Measurements from ENCODE around the gene CMTM7. TPM values are rescaled to one million over a fixed set of nuclear protein-coding genes. Genes with fewer than 3 reads are reported as not detected.

Gene CMTM7
- total and polyA plus RNA-seq, 10 of the 15 experiments (the other 5 are each of a cell fraction or from before 2014, with no cell fraction given), result 3.7 to 36.4 (median 14.7) TPM

DNA sequence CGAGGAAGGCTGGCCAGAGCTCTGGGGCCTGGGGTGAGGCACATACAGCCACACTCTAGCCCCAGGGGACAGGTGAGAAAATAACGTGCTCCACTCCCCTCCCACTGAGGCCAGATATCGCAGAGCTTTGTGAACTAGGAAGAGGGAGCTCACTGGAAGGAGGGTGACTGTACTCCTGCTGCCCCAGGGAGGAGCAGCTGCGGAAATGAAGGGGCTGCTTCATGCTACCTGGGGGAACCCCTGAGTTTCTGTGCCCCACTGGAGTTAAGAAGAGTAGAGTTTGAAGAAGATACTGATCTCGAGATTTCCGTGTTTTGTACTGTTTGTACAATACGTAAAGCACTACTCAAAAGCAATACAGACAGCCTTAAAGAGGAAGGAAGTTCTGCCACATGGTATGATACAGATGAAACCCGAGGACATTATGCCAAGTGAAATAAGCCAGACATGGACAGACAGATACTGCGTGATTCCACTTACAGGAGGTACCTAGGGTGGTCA is 66.4 kb downstream of the CMTM7 start:
- Histone ChIP-seq H3K36me3 (ENCODE audit: control insufficient read depth in 2 of 2, insufficient read depth in 2 of 2, low read length in 1 of 2) (peaks cover 0 to 4% of the 10 kb centered on the region in 2 experiments; a peak in 1 of 4 replicates), H3K4me2 (ENCODE audit: control insufficient read depth, insufficient read depth) (no peak overlapping the region), H3K79me2 (ENCODE audit: control insufficient read depth, insufficient read depth, low read length) (no peaks in the 10 kb centered on the region), H2AFZ (ENCODE audit: control insufficient read depth, low read depth, low read length) (peak overlapping the region; percentile 4), H3K9ac (ENCODE audit: control insufficient read depth, insufficient read depth, low read length) (no peak overlapping the region), H3K4me3 (no peak overlapping the region), H4K20me1 (ENCODE audit: control insufficient read depth, insufficient read depth) (no peaks in the 10 kb centered on the region), H3K27ac (ENCODE audit: control insufficient read depth, insufficient read depth) (no peak overlapping the region), H3K9me3 (replicated peaks; ENCODE audit: control insufficient read depth, insufficient read depth, low read length) (no peaks in the 10 kb centered on the region), H3K27me3 (replicated peaks in 1 of 2; ENCODE audit: control insufficient read depth in 2 of 2, insufficient read depth in 2 of 2, low read length in 1 of 2) (no peaks in the 10 kb centered on the region), H3K4me1 (ENCODE audit: control insufficient read depth, insufficient read depth, low read length) (peaks cover 37% of the 10 kb centered on the region)
- 10% methylated on average over 9 of the region's 9 CpGs for WGBS (ENCODE audit: insufficient coverage, insufficient replicate concordance, low lambda C conversion rate, missing lambda C conversion rate)
- SMC1A ChIA-PET (ENCODE audit: uncharacterized antibody, unreplicated experiment), result interaction anchor here (0.7 to 9.0 kb wide), 16 partner anchors 10 to 83 kb away, joined by 3 to 119 read pairs (median 6); no protein-coding TSS in a partner anchor
- FAIRE-seq (no peak), ATAC-seq (peak; percentile 80), DNase-seq (ENCODE audit: low read depth, low spot score) (no peak)
- intact Hi-C loops (cut with micrococcal nuclease; ENCODE audit: unreplicated experiment) (no loop called here), in situ Hi-C loops (cut with MboI) (no loop called here)
- POLR2A ChIA-PET, result interaction anchor here (1.0 to 3.8 kb wide), 9 partner anchors 10 to 81 kb away, joined by 3 to 20 read pairs (median 4); no protein-coding TSS in a partner anchor
- BruUV-seq (replicated peaks), result no TSS peak
- RAD21 ChIA-PET (ENCODE audit: unreplicated experiment), result interaction anchor here (0.7 to 6.0 kb wide), 18 partner anchors 11 to 161 kb away, joined by 3 to 66 read pairs (median 4); partner anchors contain the start of gene CMTM7
- CTCF ChIA-PET, result interaction anchor here (0.9 to 7.3 kb wide), 8 partner anchors 10 to 84 kb away, joined by 3 to 41 read pairs (median 4); partner anchors contain the start of gene CMTM7
- no peak for TF ChIP-seq MTA3 (IDR thresholded peaks at IDR 0.05; ENCODE audit: borderline replicate concordance, low read length)
- peak in 1 of 2 experiments; percentile 49; a peak in 2 of 4 replicates for TF ChIP-seq IKZF2 (IDR thresholded peaks at IDR 0.05)
- no peak for TF ChIP-seq CHD4 (IDR thresholded peaks at IDR 0.05)
- TF ChIP-seq NR2F1 (conservative IDR thresholded peaks at IDR 0.05), result no peak
- TF ChIP-seq, protein P1, sequence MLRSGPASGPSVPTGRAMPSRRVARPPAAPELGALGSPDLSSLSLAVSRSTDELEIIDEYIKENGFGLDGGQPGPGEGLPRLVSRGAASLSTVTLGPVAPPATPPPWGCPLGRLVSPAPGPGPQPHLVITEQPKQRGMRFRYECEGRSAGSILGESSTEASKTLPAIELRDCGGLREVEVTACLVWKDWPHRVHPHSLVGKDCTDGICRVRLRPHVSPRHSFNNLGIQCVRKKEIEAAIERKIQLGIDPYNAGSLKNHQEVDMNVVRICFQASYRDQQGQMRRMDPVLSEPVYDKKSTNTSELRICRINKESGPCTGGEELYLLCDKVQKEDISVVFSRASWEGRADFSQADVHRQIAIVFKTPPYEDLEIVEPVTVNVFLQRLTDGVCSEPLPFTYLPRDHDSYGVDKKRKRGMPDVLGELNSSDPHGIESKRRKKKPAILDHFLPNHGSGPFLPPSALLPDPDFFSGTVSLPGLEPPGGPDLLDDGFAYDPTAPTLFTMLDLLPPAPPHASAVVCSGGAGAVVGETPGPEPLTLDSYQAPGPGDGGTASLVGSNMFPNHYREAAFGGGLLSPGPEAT (IDR thresholded peaks at IDR 0.05; ENCODE audit: low read depth), result no peak; the same call in 1 of the 2 replicates
- TF ChIP-seq BHLHE40 (IDR thresholded peaks at IDR 0.05; ENCODE audit: borderline replicate concordance in 1 of 2, low read depth in 2 of 2, low read length in 1 of 2), result peak; percentile 41 to 49; a peak in 1 of 4 replicates
- TF ChIP-seq HCFC1 (IDR thresholded peaks at IDR 0.05; ENCODE audit: low read length), result no peak
- TF ChIP-seq, protein P2, sequence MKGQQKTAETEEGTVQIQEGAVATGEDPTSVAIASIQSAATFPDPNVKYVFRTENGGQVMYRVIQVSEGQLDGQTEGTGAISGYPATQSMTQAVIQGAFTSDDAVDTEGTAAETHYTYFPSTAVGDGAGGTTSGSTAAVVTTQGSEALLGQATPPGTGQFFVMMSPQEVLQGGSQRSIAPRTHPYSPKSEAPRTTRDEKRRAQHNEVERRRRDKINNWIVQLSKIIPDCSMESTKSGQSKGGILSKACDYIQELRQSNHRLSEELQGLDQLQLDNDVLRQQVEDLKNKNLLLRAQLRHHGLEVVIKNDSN (IDR thresholded peaks at IDR 0.05; ENCODE audit: borderline replicate concordance, extremely low read length, insufficient read depth, low read depth, low read length), result no peak
- no peak for TF ChIP-seq RB1 (IDR thresholded peaks at IDR 0.05; ENCODE audit: borderline replicate concordance)
- peak; percentile 36; the same call in 1 of the 2 replicates for TF ChIP-seq DPF2 (IDR thresholded peaks at IDR 0.05)
- TF ChIP-seq RUNX3 (IDR thresholded peaks at IDR 0.05; ENCODE audit: low read length), result peak; percentile 11; the same call in 1 of the 2 replicates
- TF ChIP-seq ZBED1 (IDR thresholded peaks at IDR 0.05; ENCODE audit: borderline replicate concordance), result 0 out of 2 replicates have a peak, but pooled peaks have one; percentile 36
- no peak for TF ChIP-seq ZNF207 (IDR thresholded peaks at IDR 0.05; ENCODE audit: borderline replicate concordance)
- TF ChIP-seq CREM (IDR thresholded peaks at IDR 0.05; ENCODE audit: low read depth), result no peak
- TF ChIP-seq CHD2 (IDR thresholded peaks at IDR 0.05; ENCODE audit: borderline replicate concordance, low read depth, low read length), result peak; percentile 78; the same call in 1 of the 2 replicates
- TF ChIP-seq SMC3 (IDR thresholded peaks at IDR 0.05; ENCODE audit: borderline replicate concordance, low read length), result no peak
- peak; percentile 92 for TF ChIP-seq MEF2B (IDR thresholded peaks at IDR 0.05; ENCODE audit: partially characterized antibody, poor library complexity, severe bottlenecking)
- TF ChIP-seq RBBP5 (conservative IDR thresholded peaks at IDR 0.05), result no peak
- TF ChIP-seq IRF4 (IDR thresholded peaks at IDR 0.05; ENCODE audit: low read depth, low read length), result no peak
- no peak for TF ChIP-seq RFX5 (IDR thresholded peaks at IDR 0.05; ENCODE audit: low read depth, low read length)
